ENCODE measurements around the gene SLC25A13. TPM values are rescaled to one million over a fixed set of nuclear protein-coding genes. Genes with fewer than 3 reads are reported as not detected.

Gene SLC25A13
- total and polyA plus RNA-seq, 9 donors, result 11.4 to 32.6 (median 23.1) TPM

DNA sequence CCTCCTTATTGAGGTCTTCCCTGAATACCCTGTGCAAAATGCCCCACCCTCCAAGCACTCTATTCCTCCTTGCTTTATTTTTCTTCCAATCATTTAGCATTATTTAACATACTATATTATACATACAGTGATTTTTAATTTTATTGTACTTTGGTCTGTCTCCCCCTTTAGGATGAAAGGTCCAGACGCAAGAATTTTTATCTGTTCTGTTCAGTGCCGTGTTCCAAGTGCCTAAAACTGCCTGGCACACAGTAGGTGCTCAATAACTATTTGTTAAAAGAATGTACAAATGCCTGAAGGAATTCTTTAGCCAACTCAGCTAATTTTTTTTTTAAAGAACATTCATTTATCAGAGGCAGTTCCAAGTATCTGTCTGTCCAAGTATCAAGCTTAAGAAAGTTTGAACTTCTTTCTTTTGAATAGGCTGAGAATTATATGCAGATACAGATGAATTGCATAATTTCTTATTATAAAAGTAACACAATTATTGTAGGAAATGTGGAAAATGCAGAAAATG, 34.1 kb upstream of the SLC25A13 start:
- intact Hi-C loops (cut with DNase I), result no loop called here
- WGBS, 3 donors, result 33 to 73% (median 51%) methylated on average over 2 of the region's 2 CpGs
- Histone ChIP-seq H3K36me3 (no peaks in the 10 kb centered on the region), H3K27ac (no peak overlapping the region), H3K9me3 (no peaks in the 10 kb centered on the region), H3K4me3 (no peak overlapping the region), H3K27me3 (no peaks in the 10 kb centered on the region), H3K4me1 (ENCODE audit: insufficient read depth) (no peaks in the 10 kb centered on the region)
- no peak for DNase-seq
- TF ChIP-seq, protein P1, sequence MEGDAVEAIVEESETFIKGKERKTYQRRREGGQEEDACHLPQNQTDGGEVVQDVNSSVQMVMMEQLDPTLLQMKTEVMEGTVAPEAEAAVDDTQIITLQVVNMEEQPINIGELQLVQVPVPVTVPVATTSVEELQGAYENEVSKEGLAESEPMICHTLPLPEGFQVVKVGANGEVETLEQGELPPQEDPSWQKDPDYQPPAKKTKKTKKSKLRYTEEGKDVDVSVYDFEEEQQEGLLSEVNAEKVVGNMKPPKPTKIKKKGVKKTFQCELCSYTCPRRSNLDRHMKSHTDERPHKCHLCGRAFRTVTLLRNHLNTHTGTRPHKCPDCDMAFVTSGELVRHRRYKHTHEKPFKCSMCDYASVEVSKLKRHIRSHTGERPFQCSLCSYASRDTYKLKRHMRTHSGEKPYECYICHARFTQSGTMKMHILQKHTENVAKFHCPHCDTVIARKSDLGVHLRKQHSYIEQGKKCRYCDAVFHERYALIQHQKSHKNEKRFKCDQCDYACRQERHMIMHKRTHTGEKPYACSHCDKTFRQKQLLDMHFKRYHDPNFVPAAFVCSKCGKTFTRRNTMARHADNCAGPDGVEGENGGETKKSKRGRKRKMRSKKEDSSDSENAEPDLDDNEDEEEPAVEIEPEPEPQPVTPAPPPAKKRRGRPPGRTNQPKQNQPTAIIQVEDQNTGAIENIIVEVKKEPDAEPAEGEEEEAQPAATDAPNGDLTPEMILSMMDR (IDR thresholded peaks at IDR 0.05), result no peak
- no peak for TF ChIP-seq EP300 (IDR thresholded peaks at IDR 0.05)
- no peak for TF ChIP-seq POLR2A (IDR thresholded peaks at IDR 0.05)

DNA sequence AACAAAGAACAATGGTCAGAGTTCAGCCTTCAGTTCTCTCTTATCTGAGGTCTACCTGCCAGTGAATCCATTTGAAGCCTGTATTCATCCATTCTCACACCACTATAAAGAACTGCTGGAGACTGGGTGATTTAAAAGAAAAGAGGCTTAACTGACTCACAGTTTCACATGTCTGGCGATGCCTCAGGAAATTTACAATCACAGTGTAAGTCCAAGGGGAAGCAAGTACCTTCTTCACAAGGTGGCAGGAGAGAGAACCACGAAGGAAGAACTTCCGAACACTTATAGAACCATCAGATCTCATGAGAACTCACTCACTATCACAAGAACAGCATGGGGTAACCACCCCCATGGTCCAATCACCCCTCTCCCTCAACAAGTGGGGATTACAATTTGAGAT, 33.0 kb upstream of the SLC25A13 start:
- intact Hi-C loops (cut with DNase I), result no loop called here
- Histone ChIP-seq H3K27ac (no peak overlapping the region), H3K9me3 (no peaks in the 10 kb centered on the region), H3K27me3 (no peaks in the 10 kb centered on the region), H3K4me3 (no peak overlapping the region), H3K4me1 (ENCODE audit: insufficient read depth) (no peaks in the 10 kb centered on the region), H3K36me3 (no peaks in the 10 kb centered on the region)
- DNase-seq, result no peak
- TF ChIP-seq POLR2A (IDR thresholded peaks at IDR 0.05), result no peak
- TF ChIP-seq EP300 (IDR thresholded peaks at IDR 0.05), result no peak
- TF ChIP-seq, protein P1 (IDR thresholded peaks at IDR 0.05), result no peak
- WGBS, 3 donors, result 87 to 94% (median 89%) methylated on average over 3 of the region's 3 CpGs

DNA sequence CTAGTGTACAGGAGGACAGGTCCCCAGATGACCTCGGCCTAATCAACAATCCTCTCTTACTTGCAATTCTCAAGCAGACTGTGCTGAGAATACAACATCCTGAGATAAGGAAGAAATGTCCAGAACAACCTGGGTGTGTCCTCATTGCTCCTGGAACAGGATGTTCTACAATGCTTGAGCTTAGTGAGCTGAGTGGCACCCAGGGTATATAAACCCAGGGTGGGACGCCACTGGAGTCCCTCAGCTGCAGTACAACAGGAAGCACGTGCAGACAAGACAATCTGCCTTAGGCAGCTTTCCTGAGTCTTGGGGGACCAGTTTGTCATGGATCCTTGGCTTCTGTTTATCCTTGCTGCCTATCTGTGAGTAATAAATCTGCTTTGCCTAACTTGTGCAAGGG, 27.7 kb upstream of the SLC25A13 start:
- Histone ChIP-seq H3K36me3 (no peaks in the 10 kb centered on the region), H3K4me3 (no peak overlapping the region), H3K9me3 (no peaks in the 10 kb centered on the region), H3K4me1 (ENCODE audit: insufficient read depth) (no peaks in the 10 kb centered on the region), H3K27ac (no peak overlapping the region), H3K27me3 (no peaks in the 10 kb centered on the region)
- 49 to 71% (median 61%) methylated on average over 3 of the region's 3 CpGs for WGBS, 3 donors
- no peak for DNase-seq
- intact Hi-C loops (cut with DNase I), result no loop called here
- TF ChIP-seq POLR2A (IDR thresholded peaks at IDR 0.05), result no peak
- TF ChIP-seq, protein P1 (IDR thresholded peaks at IDR 0.05), result no peak
- TF ChIP-seq EP300 (IDR thresholded peaks at IDR 0.05), result no peak

DNA sequence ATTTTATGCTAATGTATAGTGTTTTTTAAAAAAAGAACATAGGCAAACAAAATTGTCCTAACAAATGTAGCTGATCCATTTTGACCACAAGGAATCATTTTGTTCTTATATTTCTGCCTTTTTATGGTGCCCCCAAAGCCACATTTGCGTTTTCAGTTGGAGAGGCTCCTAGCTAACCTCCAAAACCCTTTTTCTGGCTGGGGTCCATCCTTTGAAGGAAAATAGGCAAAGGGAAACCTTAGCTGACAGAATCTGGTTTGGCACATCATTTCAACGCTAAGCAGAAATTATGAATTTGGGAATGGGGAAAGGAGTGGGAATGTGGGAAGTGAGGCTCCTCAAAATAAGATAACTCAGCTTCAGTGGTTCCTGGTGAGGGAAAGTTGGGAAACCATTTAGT, 25.6 kb upstream of the SLC25A13 start:
- no peak for DNase-seq
- H3K27me3 ChIP-seq, result no peaks in the 10 kb centered on the region
- H3K27ac ChIP-seq, result no peak overlapping the region
- 88 to 93% (median 89%) methylated on average over 2 of the region's 2 CpGs for WGBS, 3 donors
- no peaks in the 10 kb centered on the region for H3K4me1 ChIP-seq (ENCODE audit: insufficient read depth)
- no peaks in the 10 kb centered on the region for H3K9me3 ChIP-seq
- H3K36me3 ChIP-seq, result no peaks in the 10 kb centered on the region
- no peak overlapping the region for H3K4me3 ChIP-seq
- intact Hi-C loops (cut with DNase I), result no loop called here
- TF ChIP-seq POLR2A (IDR thresholded peaks at IDR 0.05) (no peak), EP300 (IDR thresholded peaks at IDR 0.05) (no peak)
- TF ChIP-seq, protein P1 (IDR thresholded peaks at IDR 0.05), result no peak
